Effector memory CD4-positive, alpha-beta T cell (primary cell): ENCODE data around the gene PPIF.
A peak's percentile ranks its signal among the peaks of the same experiment; 100 is the strongest.

Source experiments
- DNase-seq, 3 donors: peaks; one replicate each; pipeline ENCODE4 v3.0.0-alpha.2; 2020
- H3K27ac ChIP-seq: 2 replicates; pipeline ENCODE4 v1.7.0; 2013; ENCODE audit warnings: mild to moderate bottlenecking, low read length, moderate library complexity; ENCODE audit not compliant: insufficient read depth, poor library complexity, severe bottlenecking
- H3K27me3 ChIP-seq: replicated peaks from 2 replicates; pipeline ENCODE4 v1.7.0; 2013; ENCODE audit warnings: mild to moderate bottlenecking, low read length; ENCODE audit not compliant: insufficient read depth, control insufficient read depth, poor library complexity, severe bottlenecking
- H3K36me3 ChIP-seq: 2 replicates; pipeline ENCODE4 v1.7.0; 2013; ENCODE audit warnings: mild to moderate bottlenecking, low read length, moderate library complexity; ENCODE audit not compliant: control insufficient read depth, insufficient read depth
- H3K4me1 ChIP-seq: 2 replicates; pipeline ENCODE4 v1.7.0; 2013; ENCODE audit warnings: low read length, mild to moderate bottlenecking; ENCODE audit not compliant: control insufficient read depth, insufficient read depth, poor library complexity, severe bottlenecking
- H3K4me3 ChIP-seq: 2 replicates; pipeline ENCODE4 v1.7.0; 2013; ENCODE audit warnings: low read length, low read depth, mild to moderate bottlenecking; ENCODE audit not compliant: insufficient read depth, poor library complexity, severe bottlenecking
- H3K9me3 ChIP-seq: 2 replicates; pipeline ENCODE4 v1.7.0; 2013; ENCODE audit warnings: mild to moderate bottlenecking, low read length, moderate library complexity; ENCODE audit not compliant: control insufficient read depth

PPIF gene

GRCh38 chr10:79394664-79395063 is 47.4 kb downstream of the PPIF start:
- no peaks in the 10 kb centered on the region for H3K9me3 ChIP-seq
- H3K4me3 ChIP-seq = no peak overlapping the region
- no peaks in the 10 kb centered on the region for H3K27me3 ChIP-seq
- no peaks in the 10 kb centered on the region for H3K36me3 ChIP-seq
- H3K27ac ChIP-seq = no peak overlapping the region
- H3K4me1 ChIP-seq = no peaks in the 10 kb centered on the region
- no peak for DNase-seq

GRCh38 chr10:79396520-79396919 is 49.3 kb downstream of the PPIF start:
- Histone ChIP-seq H3K36me3 (no peaks in the 10 kb centered on the region), H3K9me3 (no peaks in the 10 kb centered on the region), H3K27me3 (no peaks in the 10 kb centered on the region), H3K4me3 (no peak overlapping the region), H3K27ac (no peak overlapping the region), H3K4me1 (no peaks in the 10 kb centered on the region)
- no peak for DNase-seq

GRCh38 chr10:79397051-79397450 is 49.8 kb downstream of the PPIF start:
- Histone ChIP-seq H3K4me3 (no peak overlapping the region), H3K27me3 (no peaks in the 10 kb centered on the region), H3K9me3 (no peaks in the 10 kb centered on the region), H3K4me1 (no peaks in the 10 kb centered on the region), H3K27ac (no peak overlapping the region), H3K36me3 (no peaks in the 10 kb centered on the region)
- no peak for DNase-seq

- no peaks in the 10 kb centered on the region for H3K36me3 ChIP-seq
- H3K27me3 ChIP-seq = no peaks in the 10 kb centered on the region
- no peak for DNase-seq
- no peaks in the 10 kb centered on the region for H3K9me3 ChIP-seq
- no peak overlapping the region for H3K27ac ChIP-seq
- no peak overlapping the region for H3K4me3 ChIP-seq
- no peaks in the 10 kb centered on the region for H3K4me1 ChIP-seq
Measured at GRCh38 chr10:79397575-79398303, 50.5 kb downstream of the PPIF start.

- Histone ChIP-seq H3K4me3 (no peak overlapping the region), H3K27me3 (no peaks in the 10 kb centered on the region), H3K4me1 (no peaks in the 10 kb centered on the region)
Measured at GRCh38 chr10:79398642-79399041, 51.4 kb downstream of the PPIF start.

GRCh38 chr10:79399223-79399831 is 52.1 kb downstream of the PPIF start:
- H3K27me3 ChIP-seq = no peaks in the 10 kb centered on the region
- no peaks in the 10 kb centered on the region for H3K9me3 ChIP-seq
- H3K4me1 ChIP-seq = no peaks in the 10 kb centered on the region
- no peaks in the 10 kb centered on the region for H3K36me3 ChIP-seq
- no peak overlapping the region for H3K4me3 ChIP-seq
- no peak overlapping the region for H3K27ac ChIP-seq
- no peak for DNase-seq

More at GRCh38 chr10:79398642-79399041, 51.4 kb downstream of the PPIF start:
- no peak overlapping the region for H3K27ac ChIP-seq
- H3K9me3 ChIP-seq = no peaks in the 10 kb centered on the region
- H3K36me3 ChIP-seq = no peaks in the 10 kb centered on the region
- DNase-seq = no peak

- H3K9me3 ChIP-seq = no peaks in the 10 kb centered on the region
- H3K27ac ChIP-seq = no peak overlapping the region
- no peaks in the 10 kb centered on the region for H3K27me3 ChIP-seq
- no peak overlapping the region for H3K4me3 ChIP-seq
- H3K4me1 ChIP-seq = no peaks in the 10 kb centered on the region
- DNase-seq = peak in 1 of 3 donors; percentile 14
- no peaks in the 10 kb centered on the region for H3K36me3 ChIP-seq
Measured at GRCh38 chr10:79400146-79401004, 53.1 kb downstream of the PPIF start.

- no peaks in the 10 kb centered on the region for H3K27me3 ChIP-seq
- no peak overlapping the region for H3K27ac ChIP-seq
- H3K4me1 ChIP-seq = no peaks in the 10 kb centered on the region
- no peak overlapping the region for H3K4me3 ChIP-seq
- no peaks in the 10 kb centered on the region for H3K36me3 ChIP-seq
- DNase-seq = no peak
- no peaks in the 10 kb centered on the region for H3K9me3 ChIP-seq
Measured at GRCh38 chr10:79401015-79401921, 54.0 kb downstream of the PPIF start.

GRCh38 chr10:79402625-79402946 is 55.3 kb downstream of the PPIF start:
- Histone ChIP-seq H3K36me3 (no peaks in the 10 kb centered on the region), H3K4me1 (no peaks in the 10 kb centered on the region), H3K27ac (no peak overlapping the region), H3K4me3 (no peak overlapping the region), H3K9me3 (no peaks in the 10 kb centered on the region), H3K27me3 (no peaks in the 10 kb centered on the region)
- DNase-seq = no peak
